ENCODE results near the gene SGPL1. TPM values are rescaled to one million over a fixed set of nuclear protein-coding genes. Genes with fewer than 3 reads are reported as not detected.

The SGPL1 gene
- total RNA-seq, 2 experiments from 2014 or later, result 15.1 to 16.9 TPM

GRCh38 chr10:70775679-70776454 lies 39.9 kb upstream of the SGPL1 start:
- Histone ChIP-seq H3K27me3 (ENCODE audit: control insufficient read depth in 1 of 2, insufficient read depth in 2 of 2, low read length in 2 of 2) (no peaks in the 10 kb centered on the region), H3K4me1 (ENCODE audit: insufficient read depth, low read length) (no peaks in the 10 kb centered on the region), H3K27ac (ENCODE audit: low read depth in 1 of 2, low read length in 2 of 2) (no peak overlapping the region), H3K36me3 (ENCODE audit: insufficient read depth, low read length) (no peaks in the 10 kb centered on the region), H3K4me3 (ENCODE audit: low read length) (no peak overlapping the region), H3K9me3 (ENCODE audit: control insufficient read depth in 1 of 2, insufficient read depth in 1 of 2, low read length in 2 of 2) (no peaks in the 10 kb centered on the region)
- intact Hi-C loops (cut with DNase I, micrococcal nuclease), result no loop called here
- no peaks in the 10 kb centered on the region for H3K4me1 Mint-ChIP-seq (ENCODE audit: low read depth)
- no peak overlapping the region for H3K27ac Mint-ChIP-seq
- DNase-seq (no peak), ATAC-seq (ENCODE audit: poor library complexity) (no peak)
- POLR2A ChIA-PET, result no interaction called here
- TF ChIP-seq CTCF (IDR thresholded peaks at IDR 0.05), result no peak
- H3K27me3 Mint-ChIP-seq, result no peaks in the 10 kb centered on the region
- H3K36me3 Mint-ChIP-seq (ENCODE audit: low read depth), result no peaks in the 10 kb centered on the region
- CTCF ChIA-PET, result no interaction called here
- no peaks in the 10 kb centered on the region for H3K9me3 Mint-ChIP-seq
- no peak overlapping the region for H3K4me3 Mint-ChIP-seq

- POLR2A ChIA-PET, result no interaction called here
- Histone ChIP-seq H3K9me3 (ENCODE audit: control insufficient read depth in 1 of 2, insufficient read depth in 1 of 2, low read length in 2 of 2) (no peaks in the 10 kb centered on the region), H3K36me3 (ENCODE audit: insufficient read depth, low read length) (no peaks in the 10 kb centered on the region), H3K27ac (ENCODE audit: low read depth in 1 of 2, low read length in 2 of 2) (no peak overlapping the region), H3K27me3 (ENCODE audit: control insufficient read depth in 1 of 2, insufficient read depth in 2 of 2, low read length in 2 of 2) (no peaks in the 10 kb centered on the region), H3K4me3 (ENCODE audit: low read length) (no peak overlapping the region), H3K4me1 (ENCODE audit: insufficient read depth, low read length) (no peaks in the 10 kb centered on the region)
- Mint-ChIP-seq H3K9me3 (no peaks in the 10 kb centered on the region), H3K4me3 (no peak overlapping the region), H3K36me3 (ENCODE audit: low read depth) (no peaks in the 10 kb centered on the region), H3K27me3 (no peaks in the 10 kb centered on the region), H3K4me1 (ENCODE audit: low read depth) (no peaks in the 10 kb centered on the region), H3K27ac (no peak overlapping the region)
- intact Hi-C loops (cut with DNase I, micrococcal nuclease), result no loop called here
- TF ChIP-seq CTCF (IDR thresholded peaks at IDR 0.05), result no peak
- no peak for DNase-seq
- ATAC-seq (ENCODE audit: poor library complexity), result no peak
- CTCF ChIA-PET, result no interaction called here
Observed at GRCh38 chr10:70776455-70777005, 39.2 kb upstream of the SGPL1 start.

- no peaks in the 10 kb centered on the region for H3K27me3 ChIP-seq (ENCODE audit: control insufficient read depth in 1 of 2, insufficient read depth in 2 of 2, low read length in 2 of 2)
- H3K27ac ChIP-seq (ENCODE audit: low read depth in 1 of 2, low read length in 2 of 2), result no peak overlapping the region
- no peak for TF ChIP-seq CTCF (IDR thresholded peaks at IDR 0.05)
- no peaks in the 10 kb centered on the region for H3K36me3 ChIP-seq (ENCODE audit: insufficient read depth, low read length)
- no peak overlapping the region for H3K4me3 Mint-ChIP-seq
- no peaks in the 10 kb centered on the region for H3K9me3 Mint-ChIP-seq
- H3K4me1 ChIP-seq (ENCODE audit: insufficient read depth, low read length), result no peaks in the 10 kb centered on the region
- no peaks in the 10 kb centered on the region for H3K4me1 Mint-ChIP-seq (ENCODE audit: low read depth)
- ChIA-PET CTCF (no interaction called here), POLR2A (no interaction called here)
- ATAC-seq (ENCODE audit: poor library complexity) (no peak), DNase-seq (no peak)
- no peak overlapping the region for H3K27ac Mint-ChIP-seq
- no peaks in the 10 kb centered on the region for H3K36me3 Mint-ChIP-seq (ENCODE audit: low read depth)
- intact Hi-C loops (cut with DNase I, micrococcal nuclease), result no loop called here
- no peak overlapping the region for H3K4me3 ChIP-seq (ENCODE audit: low read length)
- H3K9me3 ChIP-seq (ENCODE audit: control insufficient read depth in 1 of 2, insufficient read depth in 1 of 2, low read length in 2 of 2), result no peaks in the 10 kb centered on the region
- no peaks in the 10 kb centered on the region for H3K27me3 Mint-ChIP-seq
Observed at GRCh38 chr10:70777063-70777875, 38.5 kb upstream of the SGPL1 start.
